GM18508 (cell line): ENCODE results near the gene CACNA1G.

Source experiments
- ATAC-seq: cut with Tn5 transposase; IDR thresholded peaks from one replicate; pipeline ENCODE4 v1.9.1; 2021; ENCODE audit warnings: moderate number of reproducible peaks; ENCODE audit not compliant: insufficient read depth, unreplicated experiment

CACNA1G gene

GRCh38 chr17:50547035-50547735, 13.3 kb upstream of the CACNA1G start, which contains the start of gene SPATA20:
SPATA20 (plus strand) TSS chr17:50547174; CDS start chr17:50547209, 35 bp downstream.
- no peak for ATAC-seq

DNA sequence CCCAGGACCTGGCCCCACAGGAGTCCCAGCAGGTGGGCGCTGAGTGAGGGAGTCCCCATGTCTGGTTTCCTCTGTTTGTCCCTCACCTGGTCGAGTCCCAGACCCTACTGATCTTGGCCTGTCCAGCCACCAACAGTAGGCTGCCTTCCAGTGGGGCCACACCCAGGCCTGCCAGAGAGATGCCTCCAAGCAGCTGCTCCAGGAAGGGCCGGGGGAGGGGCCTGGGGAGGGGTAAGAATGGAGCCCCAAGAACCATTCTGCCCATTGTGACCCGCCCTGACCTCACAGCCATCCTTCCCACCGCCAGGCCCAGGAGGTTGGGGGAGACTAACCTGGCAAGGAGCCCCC, 12.8 kb upstream of the CACNA1G start:
- ATAC-seq: no peak

- ATAC-seq: no peak
These were observed 11.7 kb upstream of the CACNA1G start for GRCh38 chr17:50548831-50549230.

DNA sequence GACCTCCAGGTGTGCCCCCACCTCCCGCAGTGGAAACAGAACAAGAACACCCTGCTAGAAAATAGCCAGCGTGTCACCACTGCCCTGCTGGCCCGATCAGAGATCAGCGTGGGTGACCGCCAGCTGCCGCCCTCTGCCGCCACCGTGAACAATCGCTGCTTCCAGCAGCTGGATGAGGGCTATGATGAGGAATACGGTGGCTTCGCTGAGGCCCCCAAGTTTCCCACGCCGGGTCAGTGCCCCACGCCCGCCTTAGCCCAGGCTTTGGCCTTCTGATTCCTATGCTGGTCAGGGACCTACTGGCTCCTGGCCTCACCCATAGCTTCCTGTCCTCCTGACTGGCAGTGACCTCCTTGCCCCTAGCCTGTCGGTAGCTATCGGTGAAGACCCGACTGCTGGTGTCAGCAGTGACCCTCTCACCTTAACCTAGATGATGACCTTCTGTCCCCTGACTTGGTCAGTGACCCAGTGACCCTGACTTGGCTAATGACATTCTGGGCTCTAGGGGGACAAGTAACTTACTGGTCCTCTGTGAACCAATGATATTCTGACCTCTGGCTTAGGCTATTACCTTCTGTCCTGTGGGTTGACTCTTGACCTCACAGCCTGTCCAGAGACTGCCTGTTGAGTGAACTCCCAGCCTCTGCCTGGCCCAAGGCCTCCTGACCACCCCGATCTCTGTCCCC, 11.1 kb upstream of the CACNA1G start:
- ATAC-seq: no peak

- ATAC-seq: no peak
These were observed 10.5 kb upstream of the CACNA1G start for GRCh38 chr17:50549969-50550368.

DNA sequence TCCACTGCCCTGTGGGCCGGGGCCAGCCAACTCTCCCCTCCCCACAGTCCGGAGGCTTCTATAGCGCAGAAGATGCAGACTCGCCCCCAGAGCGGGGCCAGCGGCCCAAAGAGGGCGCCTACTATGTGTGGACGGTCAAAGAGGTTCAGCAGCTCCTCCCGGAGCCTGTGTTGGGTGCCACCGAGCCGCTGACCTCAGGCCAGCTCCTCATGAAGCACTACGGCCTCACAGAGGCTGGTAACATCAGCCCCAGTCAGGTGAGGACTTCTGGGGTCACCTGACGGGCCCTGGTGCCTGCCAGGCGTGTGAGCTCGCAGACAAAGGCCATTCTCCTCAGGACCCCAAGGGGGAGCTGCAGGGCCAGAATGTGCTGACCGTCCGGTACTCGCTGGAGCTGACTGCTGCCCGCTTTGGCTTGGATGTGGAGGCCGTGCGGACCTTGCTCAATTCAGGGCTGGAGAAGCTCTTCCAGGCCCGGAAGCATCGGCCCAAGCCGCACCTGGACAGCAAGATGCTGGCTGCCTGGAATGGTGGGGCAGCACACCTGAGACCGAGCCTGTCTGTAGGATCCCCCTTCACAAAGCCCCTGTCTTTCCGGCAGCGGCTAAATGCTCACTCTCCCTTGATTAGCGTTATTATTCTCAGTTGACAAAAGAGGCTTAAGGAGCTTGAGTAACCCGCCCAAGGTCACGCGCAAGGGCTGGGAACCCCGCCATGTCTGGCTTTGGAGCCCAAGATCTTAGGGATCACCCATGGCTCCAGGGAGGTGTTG, 9.7 kb upstream of the CACNA1G start:
- no peak for ATAC-seq

DNA sequence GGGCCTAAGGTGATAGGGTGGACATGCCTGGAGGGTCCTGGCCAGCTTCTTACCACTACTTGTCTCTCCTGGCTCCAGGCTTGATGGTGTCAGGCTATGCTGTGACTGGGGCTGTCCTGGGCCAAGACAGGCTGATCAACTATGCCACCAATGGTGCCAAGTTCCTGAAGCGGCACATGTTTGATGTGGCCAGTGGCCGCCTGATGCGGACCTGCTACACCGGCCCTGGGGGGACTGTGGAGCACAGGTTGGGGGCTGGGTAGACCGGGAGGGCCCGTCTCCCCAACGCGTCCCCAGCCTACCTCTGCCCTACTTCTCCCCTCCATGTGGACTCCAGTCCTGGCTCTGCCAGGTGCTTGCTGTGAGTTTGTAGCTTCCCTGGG, 9.1 kb upstream of the CACNA1G start:
- ATAC-seq: no peak

DNA sequence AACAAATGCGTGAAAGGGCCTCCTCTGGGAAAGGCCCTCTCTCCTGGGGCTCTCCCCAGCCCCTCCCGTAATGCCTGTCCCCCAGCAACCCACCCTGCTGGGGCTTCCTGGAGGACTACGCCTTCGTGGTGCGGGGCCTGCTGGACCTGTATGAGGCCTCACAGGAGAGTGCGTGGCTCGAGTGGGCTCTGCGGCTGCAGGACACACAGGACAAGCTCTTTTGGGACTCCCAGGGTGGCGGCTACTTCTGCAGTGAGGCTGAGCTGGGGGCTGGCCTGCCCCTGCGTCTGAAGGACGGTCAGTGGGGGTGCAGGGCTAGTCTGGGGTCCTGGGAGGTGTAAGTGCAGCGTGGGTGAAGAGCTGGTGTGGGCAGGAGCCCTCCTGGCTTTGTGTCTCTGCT, 8.6 kb upstream of the CACNA1G start:
- ATAC-seq: no peak

GRCh38 chr17:50554201-50554600, 6.3 kb upstream of the CACNA1G start:
- no peak for ATAC-seq

DNA sequence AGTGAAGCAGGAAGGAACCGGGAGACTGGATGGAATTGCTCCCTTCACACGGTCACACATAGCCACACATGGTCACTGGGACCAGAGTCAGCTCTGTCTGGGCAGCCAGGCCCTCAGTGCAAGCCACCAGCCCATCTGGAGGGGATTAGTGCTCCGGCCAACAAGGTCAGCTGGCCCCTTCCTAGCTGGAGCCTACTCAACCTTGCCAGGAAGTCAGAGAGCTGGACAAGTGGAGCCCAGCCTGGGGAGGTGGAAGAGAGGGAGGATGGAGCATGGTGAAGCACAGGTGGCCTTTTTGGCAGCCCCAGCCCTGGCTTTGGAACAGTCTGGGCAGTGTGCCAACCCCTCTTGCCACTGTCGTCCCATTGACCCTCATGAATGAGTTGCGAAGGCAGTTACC, 3.7 kb upstream of the CACNA1G start:
- no peak for ATAC-seq

GRCh38 chr17:50557630-50558029, 2.9 kb upstream of the CACNA1G start:
- no peak for ATAC-seq

DNA sequence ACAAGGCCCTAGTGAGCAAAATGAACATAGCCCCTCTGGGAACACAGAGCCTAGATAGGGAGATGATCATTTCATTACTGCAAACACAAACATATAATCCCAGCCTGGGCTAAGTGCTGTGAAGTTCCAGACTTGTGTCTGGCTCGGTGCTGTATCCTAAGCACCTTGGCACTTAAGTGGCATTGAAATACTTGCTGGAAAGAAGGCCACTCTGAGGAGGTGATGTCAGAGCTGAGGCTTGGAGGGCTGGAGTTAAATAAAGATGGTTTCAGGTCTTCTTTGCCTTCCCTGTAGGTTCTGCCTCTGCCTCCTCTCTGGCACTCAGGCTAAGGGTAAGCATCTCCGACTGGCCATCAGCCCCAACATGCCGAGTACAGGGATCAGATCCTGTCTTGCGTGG, 2.4 kb upstream of the CACNA1G start:
- ATAC-seq: no peak

DNA sequence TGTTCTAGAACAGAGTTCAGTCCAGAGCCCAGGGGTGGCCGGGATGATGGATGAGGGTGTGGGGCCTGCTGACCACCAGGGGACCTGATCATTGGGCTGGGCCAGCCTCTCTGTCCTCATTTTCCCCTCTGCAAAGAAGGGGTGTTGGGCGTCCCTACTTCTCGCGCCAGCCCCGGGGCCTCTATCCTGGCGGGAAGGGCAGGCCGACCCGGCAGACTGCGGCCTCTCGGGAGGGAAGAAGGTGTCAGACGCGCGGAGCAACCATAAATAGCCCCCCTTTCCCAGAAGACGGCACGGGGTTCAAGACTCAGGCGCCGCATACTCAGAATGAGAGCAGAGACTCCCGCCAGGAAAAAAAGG, 2.0 kb upstream of the CACNA1G start:
- no peak for ATAC-seq

GRCh38 chr17:50558941-50559614, 1.4 kb upstream of the CACNA1G start:
- no peak for ATAC-seq

GRCh38 chr17:50559674-50560184, 786 bp upstream of the CACNA1G start:
- ATAC-seq: no peak

DNA sequence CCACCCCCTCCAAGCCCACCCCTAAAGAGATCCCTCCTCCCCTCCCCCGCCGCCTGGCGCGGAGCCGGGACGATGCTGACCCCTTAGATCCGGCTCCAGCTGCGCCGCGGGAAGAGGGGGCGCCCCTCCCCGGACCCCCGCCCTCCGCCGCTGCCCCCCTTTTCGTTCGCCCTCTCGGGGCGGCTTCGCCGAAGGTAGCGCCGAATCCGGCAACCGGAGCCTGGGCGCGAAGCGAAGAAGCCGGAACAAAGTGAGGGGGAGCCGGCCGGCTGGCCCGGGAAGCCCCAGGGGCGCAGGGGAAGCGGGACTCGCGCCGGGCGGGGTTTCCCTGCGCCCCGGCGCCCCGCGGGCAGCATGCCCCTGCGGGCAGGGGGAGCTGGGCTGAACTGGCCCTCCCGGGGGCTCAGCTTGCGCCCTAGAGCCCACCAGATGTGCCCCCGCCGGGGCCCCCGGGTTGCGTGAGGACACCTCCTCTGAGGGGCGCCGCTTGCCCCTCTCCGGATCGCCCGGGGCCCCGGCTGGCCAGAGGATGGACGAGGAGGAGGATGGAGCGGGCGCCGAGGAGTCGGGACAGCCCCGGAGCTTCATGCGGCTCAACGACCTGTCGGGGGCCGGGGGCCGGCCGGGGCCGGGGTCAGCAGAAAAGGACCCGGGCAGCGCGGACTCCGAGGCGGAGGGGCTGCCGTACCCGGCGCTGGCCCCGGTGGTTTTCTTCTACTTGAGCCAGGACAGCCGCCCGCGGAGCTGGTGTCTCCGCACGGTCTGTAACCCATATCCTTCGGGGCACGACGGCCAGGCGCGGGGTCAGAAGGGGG, 623 bp downstream of the CACNA1G start:
- no peak for ATAC-seq

GRCh38 chr17:50561746-50562141, 1.2 kb downstream of the CACNA1G start:
- no peak for ATAC-seq

DNA sequence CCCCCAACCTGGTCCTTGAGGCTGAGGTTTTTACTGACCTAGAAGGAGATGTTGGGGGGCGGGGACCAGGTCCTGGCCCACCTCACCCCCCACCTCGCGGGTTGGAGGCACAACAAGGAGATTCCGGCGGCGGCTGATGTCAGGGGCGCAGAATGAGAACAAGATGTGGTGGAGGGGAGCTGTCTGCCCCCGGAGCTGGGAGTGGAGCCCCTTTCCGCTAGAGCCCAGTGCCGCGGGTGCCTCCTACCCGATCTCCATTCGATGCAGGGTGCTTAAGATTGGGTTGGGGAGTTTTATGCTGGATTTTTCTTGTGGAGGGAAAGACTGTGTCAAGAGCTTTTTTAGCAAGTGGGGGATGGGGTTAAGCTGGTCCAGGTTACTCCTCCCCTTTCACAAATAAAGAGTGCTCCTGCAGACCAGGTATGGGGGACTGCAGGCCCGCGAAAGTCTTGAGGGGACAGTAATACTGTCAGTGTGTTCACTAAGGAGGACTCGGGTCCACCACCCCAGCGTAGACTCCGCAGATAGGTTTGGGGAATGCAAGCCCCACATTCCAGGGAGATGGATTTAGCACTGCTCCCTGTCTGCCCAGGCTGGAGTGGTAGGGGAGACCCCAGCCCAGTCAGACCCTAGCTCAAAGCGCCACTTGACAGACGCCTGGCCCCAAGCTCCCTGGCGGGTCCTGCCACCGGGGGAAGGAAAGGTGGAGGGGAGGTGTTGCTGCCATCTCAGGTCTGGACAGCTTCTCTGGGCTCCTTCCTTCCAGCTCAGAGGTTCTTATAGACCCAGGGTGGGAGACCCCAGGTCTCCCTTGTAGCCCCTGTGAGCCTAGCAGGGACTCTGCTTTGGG, 2.0 kb downstream of the CACNA1G start:
- no peak for ATAC-seq

GRCh38 chr17:50563092-50563511, 2.6 kb downstream of the CACNA1G start:
- ATAC-seq: no peak
